K562 (cell line): Measurements from ENCODE around the gene REPS1. TPM values are rescaled to one million over a fixed set of nuclear protein-coding genes. Genes with fewer than 3 reads are reported as not detected.

Source experiments
- ATAC-seq: fragments of 200-7000 bp; cut with Tn5 transposase; 3 replicates; pipeline ENCODE4 v1.9.1; 2020; ENCODE audit warnings: moderate library complexity
- BruUV-seq: library from RNA; stranded (reverse); fragments of 400-500 nt; replicated peaks from 2 replicates; lab custom pipeline; 2021; lab: Mats Ljungman, UMichigan
- CTCF ChIA-PET: fragments of 300-600 bp; formaldehyde crosslinking; extraction: SDS; loops from one replicate; lab custom pipeline; 2021; ENCODE audit warnings: low intra/inter-chr PET ratio; lab: Yijun Ruan, JAX
- POLR2A ChIA-PET: fragments of 300-600, 350-650 bp; sonication (Branson Sonifier 250); formaldehyde crosslinking; extraction: SDS; loops from one replicate; lab custom pipeline; 2021; ENCODE audit warnings: antibody characterized with exemption, inconsistent platforms; lab: Yijun Ruan, JAX
- DNase-seq, 4 experiments: peaks; one replicate each; pipeline versions ENCODE4 v3.0.0 to v3.0.0-alpha.2; 2011 to 2018; ENCODE audit warnings: low spot score in 3 of 4, mixed read lengths in 3 of 4; ENCODE audit errors: extremely low read depth in 1 of 4
- FAIRE-seq: peaks from 2 replicates; lab custom pipeline; 2011; peaks lifted over from hg19 to GRCh38; lab: Jason Lieb, UNC
- H2AFZ ChIP-seq: 2 replicates; pipeline ENCODE4 v1.6.0; 2011; ENCODE audit warnings: low read depth, low read length, control low read depth, inconsistent platforms
- H3K27ac ChIP-seq: fragments of 200-600 bp; 3 replicates; pipeline ENCODE4 v1.8.0; 2011; ENCODE audit warnings: low read depth, mild to moderate bottlenecking, control low read depth, inconsistent platforms, low read length, moderate library complexity, mixed read lengths; ENCODE audit errors: extremely low read depth
- H3K27me3 ChIP-seq, 2 experiments: fragments of 300-600 bp in 1 of 2; 2 replicates in 1 of 2; 3 replicates in 1 of 2; pipeline versions ENCODE4 v1.6.0 to v1.8.0; 2011; ENCODE audit warnings: inconsistent platforms in 2 of 2, low read length in 2 of 2, mild to moderate bottlenecking in 1 of 2, mixed read lengths in 1 of 2, moderate library complexity in 1 of 2; ENCODE audit not compliant: control insufficient read depth in 2 of 2, insufficient read depth in 2 of 2
- H3K36me3 ChIP-seq: fragments of 300-600 bp; 3 replicates; pipeline ENCODE4 v1.8.0; 2011; ENCODE audit warnings: mild to moderate bottlenecking, low read length, inconsistent platforms; ENCODE audit not compliant: control insufficient read depth, insufficient read depth
- H3K4me1 ChIP-seq, 2 experiments: fragments of 200-600 bp in 1 of 2; replicated peaks in 1 of 2; 2 replicates in 1 of 2; 3 replicates in 1 of 2; pipeline versions ENCODE4 v1.5.1 to v1.8.0; 2011; ENCODE audit warnings: inconsistent platforms in 2 of 2, low read length in 2 of 2, mild to moderate bottlenecking in 1 of 2, mixed read lengths in 1 of 2, moderate library complexity in 1 of 2; ENCODE audit not compliant: control insufficient read depth in 2 of 2, insufficient read depth in 2 of 2
- H3K4me2 ChIP-seq: 2 replicates; pipeline ENCODE4 v1.6.1; 2011; ENCODE audit warnings: low read length, control low read depth, inconsistent platforms, mixed read lengths; ENCODE audit not compliant: insufficient read depth
- H3K4me3 ChIP-seq: fragments of 200-600 bp; sonication (generic), shearing (Covaris generic); 2 replicates; pipeline ENCODE4 v1.5.1; 2016; ENCODE audit warnings: control low read depth, inconsistent platforms
- H3K79me2 ChIP-seq: fragments of 200-600 bp; 3 replicates; pipeline ENCODE4 v1.8.0; 2011; ENCODE audit warnings: low read length, inconsistent platforms; ENCODE audit not compliant: control insufficient read depth, insufficient read depth
- H3K9ac ChIP-seq, 2 experiments: 2 replicates each; pipeline versions ENCODE4 v1.6.0 to v1.6.1; 2011; ENCODE audit warnings: low read depth in 2 of 2, low read length in 2 of 2, control low read depth in 1 of 2, inconsistent platforms in 1 of 2, mild to moderate bottlenecking in 1 of 2, mixed read lengths in 1 of 2; ENCODE audit not compliant: insufficient read depth in 1 of 2
- H3K9me1 ChIP-seq: one replicate; pipeline ENCODE4 v1.6.0; 2011; ENCODE audit warnings: inconsistent platforms, mild to moderate bottlenecking, low read length, moderate library complexity; ENCODE audit not compliant: control insufficient read depth, insufficient read depth
- H3K9me3 ChIP-seq: replicated peaks from 2 replicates; pipeline ENCODE4 v1.5.1; 2011; ENCODE audit warnings: low read depth, low read length, inconsistent platforms; ENCODE audit not compliant: control insufficient read depth, insufficient read depth
- H4K20me1 ChIP-seq: replicated peaks from 2 replicates; pipeline ENCODE4 v1.6.1; 2011; ENCODE audit warnings: low read length, inconsistent platforms, mixed read lengths; ENCODE audit not compliant: control insufficient read depth, insufficient read depth
- FOXO4 ChIP-seq: fragments of 450-650 bp; formaldehyde crosslinking; IDR thresholded peaks from 2 replicates; pipeline ENCODE4 v1.4.0; 2020; ENCODE audit warnings: mild to moderate bottlenecking, moderate library complexity
- HINFP ChIP-seq: fragments of 450-650 bp; conservative IDR thresholded peaks from 2 replicates; pipeline ENCODE4 v1.6.1; 2016; ENCODE audit warnings: missing genetic modification characterization, low read depth, mild to moderate bottlenecking, control low read depth, missing compliant biosample characterization
- HNRNPH1 ChIP-seq: fragments of 200-400 bp; formaldehyde crosslinking; optimal IDR thresholded peaks from 2 replicates; pipeline ENCODE3; 2017; ENCODE audit warnings: low read depth, mild to moderate bottlenecking, low read length, moderate library complexity
- IFI16 ChIP-seq: fragments of 250-450 bp; sonication (Bioruptor Pico); IDR thresholded peaks from 2 replicates; pipeline ENCODE4 v2.1.2; 2022; ENCODE audit warnings: mild to moderate bottlenecking, inconsistent platforms
- MEIS2 ChIP-seq: fragments of 450-650 bp; IDR thresholded peaks from 2 replicates; pipeline ENCODE4 v1.6.1; 2014; ENCODE audit warnings: mild to moderate bottlenecking; ENCODE audit not compliant: partially characterized antibody
- POLR2AphosphoS2 ChIP-seq: IDR thresholded peaks from 2 replicates; pipeline ENCODE4 v1.6.1; 2012; ENCODE audit warnings: low read length, improper control_type of control experiment
- STAG1 ChIP-seq: sonication (generic); formaldehyde crosslinking; IDR thresholded peaks from 2 replicates; pipeline ENCODE4 v1.5.0; 2020; ENCODE audit warnings: missing genetic modification reagents, borderline replicate concordance
- U2AF1 ChIP-seq: fragments of 200-400 bp; formaldehyde crosslinking; optimal IDR thresholded peaks from 2 replicates; pipeline ENCODE3; 2017; ENCODE audit warnings: mild to moderate bottlenecking, low read depth, low read length, moderate library complexity
- WHSC1 ChIP-seq: IDR thresholded peaks from one replicate; pipeline ENCODE4 v1.6.1; 2012; ENCODE audit warnings: low read length, control low read depth, inconsistent platforms
- ZNF277 ChIP-seq: fragments of 250-450 bp; sonication (Bioruptor Pico); IDR thresholded peaks from 2 replicates; pipeline ENCODE4 v1.8.0; 2022; ENCODE audit warnings: inconsistent platforms, mild to moderate bottlenecking, moderate library complexity, borderline replicate concordance
- WGBS: fragments of 100-300 bp; shearing (Covaris generic); methylation state at CpG from one replicate; pipeline ENCODE4 v1.1.6; 2016; ENCODE audit warnings: low coverage, mixed read lengths; ENCODE audit not compliant: insufficient coverage; ENCODE audit errors: missing lambda C conversion rate; 5-methylcytosine and 5-hydroxymethylcytosine counted together
- in situ Hi-C: fragments of 300-500 bp; cut with MboI; formaldehyde crosslinking; loops from 4 replicates; pipeline ENCODE4 v1.15.0; 2018; ENCODE audit warnings: inconsistent platforms, mixed read lengths
- intact Hi-C: fragments of 100-400 bp; cut with micrococcal nuclease; formaldehyde crosslinking; loops from 2 replicates; pipeline ENCODE4 v1.14.2; 2022
- polyA plus RNA-seq, 8 experiments: library from polyadenylated mRNA; depleted of rRNA in 4 of 8; stranded (reverse) in 5 of 8; unstranded in 3 of 8; fragments of >200 nt; fragmentation: Nextera tagmentation in 2 of 8; fragmentation: Illumina TruSeq in 1 of 8; extraction: Ambion mirVana in 2 of 8; extraction: Trizol in 1 of 8; gene quantifications; 2 replicates each; pipeline versions ENCODE4 v1.2.1 to v1.2.3, GENCODE V29; 2011 to 2014; ENCODE audit warnings: inconsistent platforms in 1 of 8, missing spikeins in 1 of 8
- total RNA-seq, 7 experiments: library from RNA; depleted of rRNA in 6 of 7; stranded (reverse); fragments of >200 nt in 6 of 7; fragmentation: Illumina TruSeq in 2 of 7; extraction: Trizol in 2 of 7; gene quantifications; 2 replicates each; pipeline versions ENCODE4 v1.2.1 to v1.2.3, GENCODE V29; 2011 to 2021; ENCODE audit warnings: low replicate concordance in 1 of 7
- TF ChIP-seq, protein P1 (sequence below), 2 experiments: IDR thresholded peaks in 1 of 2; conservative IDR thresholded peaks in 1 of 2; 2 replicates each; pipeline ENCODE4 v1.6.1; 2016; ENCODE audit warnings: low read depth in 2 of 2, mild to moderate bottlenecking in 1 of 2, missing compliant biosample characterization in 1 of 2, missing genetic modification characterization in 1 of 2, moderate library complexity in 1 of 2
- TF ChIP-seq, protein P2 (sequence below): fragments of 450-650 bp; IDR thresholded peaks from 2 replicates; pipeline ENCODE4 v1.6.1; 2018; ENCODE audit warnings: mild to moderate bottlenecking, low read depth; ENCODE audit not compliant: partially characterized antibody

REPS1 gene
- total and polyA plus RNA-seq, 9 of the 15 experiments (the other 6 are each of a cell fraction or from before 2014, with no cell fraction given): 7.9 to 36.0 (median 27.8) TPM

GRCh38 chr6:138864343-138864890, 123.6 kb downstream of the REPS1 start:
- ATAC-seq (no peak), DNase-seq (no peak), FAIRE-seq (no peak)
- in situ Hi-C loops (no loop called here), intact Hi-C loops (no loop called here)
- ChIA-PET CTCF (no interaction called here), POLR2A (interaction anchor here (0.9 to 1.0 kb wide), 2 partner anchors 11 to 19 kb away, joined by 3 read pairs; no protein-coding TSS in a partner anchor)
- Histone ChIP-seq H2AFZ (no peak overlapping the region), H3K4me1 (no peaks in the 10 kb centered on the region), H4K20me1 (no peaks in the 10 kb centered on the region), H3K27ac (no peak overlapping the region), H3K4me2 (no peak overlapping the region), H3K79me2 (no peaks in the 10 kb centered on the region), H3K27me3 (peaks cover 32 to 34% of the 10 kb centered on the region in 2 experiments), H3K9me3 (no peaks in the 10 kb centered on the region), H3K4me3 (no peak overlapping the region), H3K9ac (no peak overlapping the region), H3K9me1 (no peaks in the 10 kb centered on the region), H3K36me3 (no peaks in the 10 kb centered on the region)
- no TSS peak for BruUV-seq
- WGBS: 0% methylated on average over 6 of the region's 6 CpGs
- TF ChIP-seq FOXO4 (CRISPR knock-in tag): no peak
- TF ChIP-seq, protein P1, sequence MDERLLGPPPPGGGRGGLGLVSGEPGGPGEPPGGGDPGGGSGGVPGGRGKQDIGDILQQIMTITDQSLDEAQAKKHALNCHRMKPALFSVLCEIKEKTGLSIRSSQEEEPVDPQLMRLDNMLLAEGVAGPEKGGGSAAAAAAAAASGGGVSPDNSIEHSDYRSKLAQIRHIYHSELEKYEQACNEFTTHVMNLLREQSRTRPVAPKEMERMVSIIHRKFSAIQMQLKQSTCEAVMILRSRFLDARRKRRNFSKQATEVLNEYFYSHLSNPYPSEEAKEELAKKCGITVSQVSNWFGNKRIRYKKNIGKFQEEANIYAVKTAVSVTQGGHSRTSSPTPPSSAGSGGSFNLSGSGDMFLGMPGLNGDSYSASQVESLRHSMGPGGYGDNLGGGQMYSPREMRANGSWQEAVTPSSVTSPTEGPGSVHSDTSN (CRISPR knock-in tag; IDR thresholded peaks at IDR 0.05; ENCODE audit: low read depth): no peak
- TF ChIP-seq, protein P1 (tag; conservative IDR thresholded peaks at IDR 0.05; ENCODE audit: low read depth): peak; percentile 87
- TF ChIP-seq, protein P2, sequence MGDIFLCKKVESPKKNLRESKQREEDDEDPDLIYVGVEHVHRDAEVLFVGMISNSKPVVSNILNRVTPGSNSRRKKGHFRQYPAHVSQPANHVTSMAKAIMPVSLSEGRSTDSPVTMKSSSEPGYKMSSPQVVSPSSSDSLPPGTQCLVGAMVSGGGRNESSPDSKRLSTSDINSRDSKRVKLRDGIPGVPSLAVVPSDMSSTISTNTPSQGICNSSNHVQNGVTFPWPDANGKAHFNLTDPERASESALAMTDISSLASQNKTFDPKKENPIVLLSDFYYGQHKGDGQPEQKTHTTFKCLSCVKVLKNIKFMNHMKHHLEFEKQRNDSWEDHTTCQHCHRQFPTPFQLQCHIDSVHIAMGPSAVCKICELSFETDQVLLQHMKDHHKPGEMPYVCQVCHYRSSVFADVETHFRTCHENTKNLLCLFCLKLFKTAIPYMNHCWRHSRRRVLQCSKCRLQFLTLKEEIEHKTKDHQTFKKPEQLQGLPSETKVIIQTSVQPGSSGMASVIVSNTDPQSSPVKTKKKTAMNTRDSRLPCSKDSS: no peak
- no peak for TF ChIP-seq HNRNPH1
- peak; percentile 56 for TF ChIP-seq MEIS2
- no peak for TF ChIP-seq ZNF277
- no peak for TF ChIP-seq WHSC1
- TF ChIP-seq HINFP: no peak
- TF ChIP-seq IFI16: no peak
- no peak for TF ChIP-seq U2AF1
- no peak for TF ChIP-seq POLR2AphosphoS2
- TF ChIP-seq STAG1 (CRISPR knock-in tag): no peak
